HepG2 (cell line): ENCODE data around the gene C9orf50. TPM values are rescaled to one million over a fixed set of nuclear protein-coding genes. Genes with fewer than 3 reads are reported as not detected.

Source experiments
- AFF4 ChIP-seq: sonication (generic); formaldehyde crosslinking; IDR thresholded peaks from 2 replicates; pipeline ENCODE4 v1.4.0; 2020; ENCODE audit warnings: missing genetic modification reagents
- AGO1 ChIP-seq: fragments of 200-400 bp; formaldehyde crosslinking; IDR thresholded peaks from 2 replicates; pipeline ENCODE4 v1.6.1; 2017; ENCODE audit warnings: mild to moderate bottlenecking, low read depth, low read length, moderate library complexity; ENCODE audit not compliant: poor library complexity, severe bottlenecking
- ASH2L ChIP-seq: fragments of 300-600, 200-600 bp; sonication (generic); IDR thresholded peaks from 2 replicates; pipeline ENCODE4 v1.7.0; 2017; ENCODE audit warnings: low read depth, mild to moderate bottlenecking, moderate library complexity, mixed read lengths, low read length; ENCODE audit not compliant: insufficient read length
- BCL3 ChIP-seq: sonication (generic); formaldehyde crosslinking; IDR thresholded peaks from 2 replicates; pipeline ENCODE4 v1.5.1; 2020; ENCODE audit warnings: mild to moderate bottlenecking, missing genetic modification reagents, moderate library complexity
- CBFB ChIP-seq: sonication (generic); formaldehyde crosslinking; IDR thresholded peaks from 2 replicates; pipeline ENCODE4 v1.4.0; 2020; ENCODE audit warnings: missing genetic modification reagents
- CREM ChIP-seq, 2 experiments: sonication (generic) in 1 of 2; formaldehyde crosslinking in 1 of 2; IDR thresholded peaks; 2 replicates each; pipeline versions ENCODE4 v1.4.0 to v1.6.1; 2016 to 2020; ENCODE audit warnings: antibody characterized with exemption in 1 of 2, mild to moderate bottlenecking in 1 of 2, missing genetic modification reagents in 1 of 2
- CTCF ChIP-seq: sonication (generic); formaldehyde crosslinking; IDR thresholded peaks from 2 replicates; pipeline ENCODE4 v1.5.0; 2020; ENCODE audit warnings: mild to moderate bottlenecking, missing genetic modification reagents, moderate library complexity
- DPF2 ChIP-seq: sonication (generic); formaldehyde crosslinking; IDR thresholded peaks from 2 replicates; pipeline ENCODE4 v1.4.0; 2020; ENCODE audit warnings: mild to moderate bottlenecking, low read depth, missing genetic modification reagents, borderline replicate concordance
- DR1 ChIP-seq: sonication (generic); formaldehyde crosslinking; IDR thresholded peaks from 2 replicates; pipeline ENCODE4 v1.8.0; 2021; ENCODE audit warnings: mild to moderate bottlenecking, missing genetic modification reagents, inconsistent platforms
- FOSL2 ChIP-seq: sonication (generic); formaldehyde crosslinking; IDR thresholded peaks from 2 replicates; pipeline ENCODE4 v1.4.0; 2020; ENCODE audit warnings: missing genetic modification reagents
- GLI4 ChIP-seq: sonication (generic); formaldehyde crosslinking; IDR thresholded peaks from 2 replicates; pipeline ENCODE4 v1.5.1; 2020; ENCODE audit warnings: missing genetic modification reagents, mild to moderate bottlenecking, moderate library complexity, borderline replicate concordance
- IKZF4 ChIP-seq: sonication (generic); formaldehyde crosslinking; IDR thresholded peaks from 2 replicates; pipeline ENCODE4 v1.5.1; 2020; ENCODE audit warnings: borderline replicate concordance, mild to moderate bottlenecking, low read depth, missing genetic modification reagents; ENCODE audit errors: not compliant biosample characterization
- KLF16 ChIP-seq, 2 experiments: sonication (generic) in 1 of 2; formaldehyde crosslinking in 1 of 2; IDR thresholded peaks; 2 replicates each; pipeline versions ENCODE4 v1.6.1 to v1.8.0; 2016 to 2023; ENCODE audit warnings: missing genetic modification reagents in 2 of 2, missing compliant biosample characterization in 1 of 2
- NFIC ChIP-seq: IDR thresholded peaks from 2 replicates; pipeline ENCODE4 v1.6.1; 2012; ENCODE audit warnings: mild to moderate bottlenecking, low read length, inconsistent platforms
- PHF20 ChIP-seq: sonication (generic); formaldehyde crosslinking; IDR thresholded peaks from 2 replicates; pipeline ENCODE4 v1.5.0; 2020; ENCODE audit warnings: mild to moderate bottlenecking, missing genetic modification reagents
- PRPF4 ChIP-seq: fragments of 200-400 bp; formaldehyde crosslinking; IDR thresholded peaks from 2 replicates; pipeline ENCODE4 v1.6.1; 2016; ENCODE audit warnings: low read length, low read depth; ENCODE audit not compliant: poor library complexity, severe bottlenecking
- RAD21 ChIP-seq: fragments of 450-650 bp; formaldehyde crosslinking; IDR thresholded peaks from 2 replicates; pipeline ENCODE4 v1.5.0; 2020; ENCODE audit warnings: mild to moderate bottlenecking
- RBFOX2 ChIP-seq: fragments of 200-400 bp; formaldehyde crosslinking; IDR thresholded peaks from 2 replicates; pipeline ENCODE4 v1.6.1; 2017; ENCODE audit warnings: low read depth, mild to moderate bottlenecking, low read length
- ZNF605 ChIP-seq: sonication (generic); formaldehyde crosslinking; IDR thresholded peaks from 2 replicates; pipeline ENCODE4 v1.8.0; 2022; ENCODE audit warnings: mild to moderate bottlenecking, missing genetic modification reagents
- ZNF737 ChIP-seq: sonication (generic); formaldehyde crosslinking; IDR thresholded peaks from 2 replicates; pipeline ENCODE4 v1.5.0; 2020; ENCODE audit warnings: missing genetic modification reagents, mild to moderate bottlenecking, borderline replicate concordance
- ZNF772 ChIP-seq: sonication (generic); formaldehyde crosslinking; IDR thresholded peaks from 2 replicates; pipeline ENCODE4 v1.5.0; 2020; ENCODE audit warnings: mild to moderate bottlenecking, missing genetic modification reagents
- polyA plus RNA-seq, 8 experiments: library from polyadenylated mRNA; depleted of rRNA in 3 of 8; stranded (reverse) in 7 of 8; unstranded in 1 of 8; fragments of >200 nt; fragmentation: Illumina TruSeq in 4 of 8; extraction: Trizol in 4 of 8; gene quantifications; 2 replicates each; pipeline versions ENCODE4 v1.2.1 to v1.2.3, GENCODE V29; 2011 to 2016; ENCODE audit warnings: low read depth in 4 of 8, missing spikeins in 1 of 8, mixed read lengths in 1 of 8; ENCODE audit not compliant: insufficient read depth in 1 of 8
- total RNA-seq, 5 experiments: library from RNA; depleted of rRNA; stranded (reverse); fragments of >200 nt; fragmentation: Illumina TruSeq; extraction: Trizol; gene quantifications; 2 replicates each; pipeline ENCODE4 v1.2.3, GENCODE V29; 2016; ENCODE audit warnings: low read depth in 1 of 5

C9orf50 gene
- total and polyA plus RNA-seq, 2 of the 13 experiments (the other 11 are each of a cell fraction or from before 2014, with no cell fraction given): not detected

GRCh38 chr9:129626625-129627284 lies 5.9 kb upstream of the C9orf50 start (continued):
- TF ChIP-seq AFF4 (CRISPR knock-in tag) (no peak; the same call in 1 of the 2 replicates), ZNF737 (CRISPR knock-in tag) (no peak), RAD21 (CRISPR knock-in tag) (no peak), CTCF (0 out of 2 replicates have a peak, but pooled peaks have one; percentile 2), DPF2 (no peak), ASH2L (peak; percentile 19), GLI4 (CRISPR knock-in tag) (peak; percentile 69; the same call in 1 of the 2 replicates), BCL3 (CRISPR knock-in tag) (no peak; the same call in 1 of the 2 replicates), ZNF772 (CRISPR knock-in tag) (no peak), NFIC (no peak), IKZF4 (no peak), DR1 (CRISPR knock-in tag) (0 out of 2 replicates have a peak, but pooled peaks have one; percentile 20), ZNF605 (no peak), PHF20 (CRISPR knock-in tag) (0 out of 2 replicates have a peak, but pooled peaks have one; percentile 2), CREM (IDR thresholded peaks at IDR 0.05) (peak; percentile 40; the same call in 1 of the 2 replicates), CREM (CRISPR knock-in tag; IDR thresholded peaks at IDR 0.05) (no peak), RBFOX2 (no peak), PRPF4 (no peak), CBFB (no peak), FOSL2 (0 out of 2 replicates have a peak, but pooled peaks have one; percentile 8), AGO1 (no peak), KLF16 (CRISPR knock-in tag; IDR thresholded peaks at IDR 0.05) (no peak)
